Gastrocnemius medialis (tissue), 4 donors: ENCODE measurements around the gene CACNA2D3.

ENCODE experiments used
- CTCF ChIP-seq, 5 experiments: fragments of 450-650 bp in 3 of 5; fragments of 200-600 bp in 2 of 5; sonication (generic) in 2 of 5; IDR thresholded peaks in 4 of 5; conservative IDR thresholded peaks in 1 of 5; 1 replicate in 4 of 5; 2 replicates in 1 of 5; pipeline ENCODE4 v1.5.1; 2016 to 2019; ENCODE audit warnings: antibody characterized with exemption in 5 of 5, mild to moderate bottlenecking in 3 of 5, moderate library complexity in 3 of 5
- POLR2A ChIP-seq, 2 donors: fragments of 450-650 bp; IDR thresholded peaks; one replicate each; pipeline ENCODE4 v1.6.1; 2017; ENCODE audit warnings: antibody characterized with exemption in 2 of 2, mild to moderate bottlenecking in 2 of 2, moderate library complexity in 2 of 2

GRCh38 chr3:54654776-54655175 lies 532.4 kb downstream of the CACNA2D3 start:
- TF ChIP-seq CTCF (IDR thresholded peaks at IDR 0.05 in 4 of 5, conservative IDR thresholded peaks at IDR 0.05 in 1 of 5): no peak
- no peak for TF ChIP-seq POLR2A (IDR thresholded peaks at IDR 0.05)
